Measurements from ENCODE around the gene BMPR1B. TPM values are rescaled to one million over a fixed set of nuclear protein-coding genes. Genes with fewer than 3 reads are reported as not detected.
A peak's percentile ranks its signal among the peaks of the same experiment; 100 is the strongest.

The BMPR1B gene
- total RNA-seq, 2 donors from 2014 or later = 0.10 to 0.24 TPM

- intact Hi-C loops (cut with DNase I) = no loop called here
Observed at GRCh38 chr4:95141361-95141760, 383.6 kb downstream of the BMPR1B start.

GRCh38 chr4:95142932-95143331 lies 385.2 kb downstream of the BMPR1B start:
- DNase-seq = no peak
- TF ChIP-seq, protein P1, sequence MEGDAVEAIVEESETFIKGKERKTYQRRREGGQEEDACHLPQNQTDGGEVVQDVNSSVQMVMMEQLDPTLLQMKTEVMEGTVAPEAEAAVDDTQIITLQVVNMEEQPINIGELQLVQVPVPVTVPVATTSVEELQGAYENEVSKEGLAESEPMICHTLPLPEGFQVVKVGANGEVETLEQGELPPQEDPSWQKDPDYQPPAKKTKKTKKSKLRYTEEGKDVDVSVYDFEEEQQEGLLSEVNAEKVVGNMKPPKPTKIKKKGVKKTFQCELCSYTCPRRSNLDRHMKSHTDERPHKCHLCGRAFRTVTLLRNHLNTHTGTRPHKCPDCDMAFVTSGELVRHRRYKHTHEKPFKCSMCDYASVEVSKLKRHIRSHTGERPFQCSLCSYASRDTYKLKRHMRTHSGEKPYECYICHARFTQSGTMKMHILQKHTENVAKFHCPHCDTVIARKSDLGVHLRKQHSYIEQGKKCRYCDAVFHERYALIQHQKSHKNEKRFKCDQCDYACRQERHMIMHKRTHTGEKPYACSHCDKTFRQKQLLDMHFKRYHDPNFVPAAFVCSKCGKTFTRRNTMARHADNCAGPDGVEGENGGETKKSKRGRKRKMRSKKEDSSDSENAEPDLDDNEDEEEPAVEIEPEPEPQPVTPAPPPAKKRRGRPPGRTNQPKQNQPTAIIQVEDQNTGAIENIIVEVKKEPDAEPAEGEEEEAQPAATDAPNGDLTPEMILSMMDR (IDR thresholded peaks at IDR 0.05) = no peak
- Histone ChIP-seq H3K4me1 (no peaks in the 10 kb centered on the region), H3K4me3 (no peak overlapping the region), H3K27me3 (no peaks in the 10 kb centered on the region), H3K36me3 (no peaks in the 10 kb centered on the region), H3K9ac (ENCODE audit: low read depth in 2 of 2, low read length in 2 of 2) (no peak overlapping the region), H3K9me3 (no peaks in the 10 kb centered on the region), H3K27ac (no peak overlapping the region)
- intact Hi-C loops (cut with DNase I) = no loop called here

More at GRCh38 chr4:95141361-95141760, 383.6 kb downstream of the BMPR1B start:
- Histone ChIP-seq H3K36me3 (no peaks in the 10 kb centered on the region), H3K9ac (ENCODE audit: low read depth in 2 of 2, low read length in 2 of 2) (no peak overlapping the region), H3K9me3 (no peaks in the 10 kb centered on the region), H3K4me1 (no peaks in the 10 kb centered on the region), H3K27ac (no peak overlapping the region), H3K4me3 (no peak overlapping the region), H3K27me3 (no peaks in the 10 kb centered on the region)
- no peak for DNase-seq
- TF ChIP-seq, protein P1 (IDR thresholded peaks at IDR 0.05) = no peak

- no peaks in the 10 kb centered on the region for H3K4me1 ChIP-seq
- no peaks in the 10 kb centered on the region for H3K27me3 ChIP-seq
- intact Hi-C loops (cut with DNase I) = no loop called here
- H3K27ac ChIP-seq = no peak overlapping the region
- H3K9me3 ChIP-seq = no peaks in the 10 kb centered on the region
- H3K4me3 ChIP-seq = no peak overlapping the region
- no peak for DNase-seq
- H3K36me3 ChIP-seq = no peaks in the 10 kb centered on the region
- TF ChIP-seq, protein P1 (IDR thresholded peaks at IDR 0.05) = no peak
- no peak overlapping the region for H3K9ac ChIP-seq (ENCODE audit: low read depth in 2 of 2, low read length in 2 of 2)
Observed at GRCh38 chr4:95151255-95151654, 393.5 kb downstream of the BMPR1B start.

DNA sequence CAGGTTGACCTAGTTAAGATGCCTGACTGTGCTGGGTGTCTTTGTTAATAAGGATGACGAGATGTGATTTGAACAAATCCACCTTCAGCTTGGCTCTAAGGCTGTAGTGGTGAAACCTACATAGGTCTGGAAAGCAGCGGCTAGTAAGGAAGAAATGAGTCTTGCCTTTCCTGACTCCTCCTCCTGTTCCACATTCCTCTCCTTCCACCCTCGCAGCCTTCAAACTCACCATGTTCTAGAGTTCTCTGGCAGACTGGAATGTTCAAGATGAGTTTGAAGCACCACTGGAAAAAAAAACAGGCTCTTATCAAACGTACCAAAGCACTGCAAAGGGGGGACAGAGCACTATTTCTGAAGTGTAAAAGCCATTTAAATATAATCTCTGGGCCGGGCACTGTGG lies 395.4 kb downstream of the BMPR1B start:
- no peak overlapping the region for H3K27ac ChIP-seq
- no peak for DNase-seq
- H3K4me3 ChIP-seq = no peak overlapping the region
- no peaks in the 10 kb centered on the region for H3K27me3 ChIP-seq
- H3K9ac ChIP-seq (ENCODE audit: low read depth in 2 of 2, low read length in 2 of 2) = no peak overlapping the region
- TF ChIP-seq, protein P1 (IDR thresholded peaks at IDR 0.05) = no peak
- no peaks in the 10 kb centered on the region for H3K36me3 ChIP-seq
- intact Hi-C loops (cut with DNase I) = no loop called here
- no peaks in the 10 kb centered on the region for H3K9me3 ChIP-seq
- no peaks in the 10 kb centered on the region for H3K4me1 ChIP-seq

DNA sequence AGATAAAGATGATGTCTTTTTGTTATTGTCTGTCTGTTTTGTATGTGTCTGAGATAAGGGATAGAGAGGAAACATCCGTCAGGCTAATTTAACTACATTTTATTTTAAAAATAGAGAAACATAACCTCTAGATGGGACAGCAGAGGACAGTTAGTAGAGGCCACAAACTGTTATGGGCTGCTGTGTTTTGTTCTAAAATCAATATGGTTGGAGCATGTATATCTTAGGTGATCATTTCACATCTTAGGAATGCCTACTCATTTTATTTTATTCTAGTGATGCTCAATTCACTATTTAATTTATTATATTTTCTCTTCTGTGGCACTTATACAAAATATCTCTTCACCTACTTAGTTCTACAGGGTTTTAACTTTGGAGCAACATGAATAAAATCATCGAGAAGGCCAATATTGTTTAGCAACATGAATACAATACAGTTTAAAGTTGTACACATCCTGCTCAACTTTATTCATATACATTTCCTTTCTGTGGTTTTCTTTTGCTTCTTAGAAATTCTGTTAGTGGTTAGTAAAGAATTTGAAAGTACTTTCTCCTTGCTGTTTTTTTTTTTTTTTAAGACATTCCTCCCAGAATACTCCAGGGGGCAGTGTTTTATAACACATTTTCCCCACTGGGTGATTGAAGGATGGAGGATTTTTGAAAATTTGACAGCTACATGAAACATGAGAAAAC lies 398.1 kb downstream of the BMPR1B start:
- no peaks in the 10 kb centered on the region for H3K27me3 ChIP-seq
- no peak overlapping the region for H3K27ac ChIP-seq
- no peak for DNase-seq
- H3K9me3 ChIP-seq = no peaks in the 10 kb centered on the region
- intact Hi-C loops (cut with DNase I) = no loop called here
- TF ChIP-seq, protein P1 (IDR thresholded peaks at IDR 0.05) = peak; percentile 60
- H3K36me3 ChIP-seq = no peaks in the 10 kb centered on the region
- no peak overlapping the region for H3K9ac ChIP-seq (ENCODE audit: low read depth in 2 of 2, low read length in 2 of 2)
- no peak overlapping the region for H3K4me3 ChIP-seq
- H3K4me1 ChIP-seq = no peaks in the 10 kb centered on the region
